ENCODE data around the gene TENM3.

Gene TENM3

DNA sequence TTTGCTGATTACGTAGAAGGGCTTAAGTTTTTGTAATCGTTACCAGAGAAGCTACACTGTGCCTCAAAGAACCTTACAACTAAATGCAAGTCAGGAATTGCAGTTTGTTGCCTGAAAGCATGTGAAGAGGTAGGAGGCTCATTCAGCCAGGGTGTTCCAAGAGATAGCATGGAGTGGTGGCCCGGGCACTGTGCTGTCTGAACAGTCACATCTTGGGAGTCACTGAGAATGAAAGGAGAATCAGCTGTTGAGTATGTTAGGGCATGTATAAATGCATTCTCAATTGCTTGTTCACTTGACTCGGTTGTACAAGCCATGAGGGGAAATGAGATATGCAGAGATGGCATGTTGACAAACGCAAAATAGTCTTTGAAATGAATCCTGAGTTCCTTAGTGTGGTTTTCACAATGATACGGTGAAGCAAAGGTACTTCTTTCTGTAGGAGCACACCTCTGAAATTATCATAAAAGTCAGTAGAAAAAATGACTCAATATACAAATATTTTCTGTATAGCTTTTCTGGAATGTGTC, 513.0 kb downstream of the TENM3 start:
- DNase-seq = no peak

DNA sequence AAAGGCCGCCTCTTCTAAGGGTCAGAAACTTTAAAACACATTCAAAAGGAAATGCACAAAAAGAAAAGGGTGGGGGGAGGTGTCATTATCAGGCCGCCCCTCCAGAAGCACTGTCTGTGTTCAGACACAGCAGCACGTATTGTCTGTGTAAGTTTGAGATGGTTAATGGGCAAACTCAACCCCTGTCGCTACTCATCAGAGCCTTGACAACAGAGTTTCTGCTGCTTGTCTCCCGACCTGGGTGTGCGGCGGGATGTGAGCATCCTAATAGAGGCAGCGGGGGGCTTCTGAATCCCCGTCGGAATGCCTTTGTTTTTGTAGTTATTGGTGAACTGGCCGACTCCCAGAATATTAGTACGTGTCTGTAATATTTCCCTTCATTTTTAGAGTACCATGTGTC, 515.1 kb downstream of the TENM3 start:
- no peak for DNase-seq

- no peak for DNase-seq
Observed at GRCh38 chr4:182760551-182761043, 517.4 kb downstream of the TENM3 start.

GRCh38 chr4:182764137-182764536, 520.9 kb downstream of the TENM3 start:
- no peak for DNase-seq

GRCh38 chr4:182764642-182765041, 521.4 kb downstream of the TENM3 start:
- DNase-seq = no peak

DNA sequence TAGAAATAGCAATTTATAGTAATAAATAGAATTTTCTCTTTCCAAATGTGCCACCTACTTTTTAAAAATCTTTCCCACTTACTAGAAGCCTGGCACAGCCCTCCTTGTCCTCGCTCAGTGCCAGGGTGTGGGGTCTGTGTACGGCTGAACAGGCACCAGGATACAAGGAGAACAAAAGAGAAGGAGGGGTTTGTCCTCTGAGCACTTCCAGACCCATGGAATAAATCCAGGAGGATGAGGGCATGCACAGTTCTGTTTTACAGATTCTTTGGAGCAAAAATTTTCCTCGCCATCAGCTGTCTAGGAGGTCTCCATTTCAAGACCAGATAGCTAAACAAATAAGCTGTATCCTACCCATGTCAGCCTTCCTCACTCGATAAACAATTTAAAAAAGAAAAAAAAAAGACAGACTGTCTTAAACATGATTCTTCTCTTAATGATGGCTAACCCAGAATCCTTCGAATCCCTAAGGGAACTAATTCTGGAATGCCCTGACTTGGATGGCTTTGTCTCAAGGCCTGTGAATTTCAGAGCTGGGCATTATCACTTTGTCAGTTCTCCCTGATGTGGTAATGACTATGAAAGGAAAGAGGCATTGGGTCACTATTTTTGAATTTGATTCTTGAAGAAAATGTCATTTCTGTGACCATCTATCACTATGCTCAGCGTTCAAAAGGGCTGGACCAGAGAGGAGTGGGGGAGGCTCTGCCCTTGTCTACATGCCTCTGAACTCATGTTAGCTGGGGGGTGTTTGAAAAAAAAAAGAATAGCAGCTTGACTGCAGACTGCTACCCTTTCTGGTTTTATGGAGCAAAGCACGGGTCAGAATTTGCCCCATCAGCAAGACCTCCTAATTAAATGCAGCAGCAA, 523.0 kb downstream of the TENM3 start:
- DNase-seq = no peak

- no peak for DNase-seq
Observed at GRCh38 chr4:182766857-182767250, 523.7 kb downstream of the TENM3 start.

DNA sequence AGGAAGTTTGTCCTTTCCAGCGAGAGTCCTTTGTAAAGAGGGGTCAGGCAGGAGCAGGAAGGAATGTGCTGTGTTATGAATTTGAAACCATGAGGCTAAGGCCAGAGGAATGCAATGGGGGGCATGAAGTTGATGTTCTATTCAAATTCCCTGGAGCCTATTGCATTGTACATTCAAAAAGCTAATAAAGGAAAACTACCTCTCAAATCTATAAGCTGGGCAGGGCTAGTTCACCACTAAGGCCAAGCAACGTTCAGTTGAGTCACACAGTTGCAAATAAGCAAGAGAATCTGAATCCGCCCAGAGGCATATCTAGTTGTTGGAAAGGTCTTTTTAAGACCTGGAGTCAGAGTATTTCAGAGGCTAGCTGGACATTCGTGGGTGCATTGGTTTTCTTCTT, 525.6 kb downstream of the TENM3 start:
- DNase-seq = no peak

DNA sequence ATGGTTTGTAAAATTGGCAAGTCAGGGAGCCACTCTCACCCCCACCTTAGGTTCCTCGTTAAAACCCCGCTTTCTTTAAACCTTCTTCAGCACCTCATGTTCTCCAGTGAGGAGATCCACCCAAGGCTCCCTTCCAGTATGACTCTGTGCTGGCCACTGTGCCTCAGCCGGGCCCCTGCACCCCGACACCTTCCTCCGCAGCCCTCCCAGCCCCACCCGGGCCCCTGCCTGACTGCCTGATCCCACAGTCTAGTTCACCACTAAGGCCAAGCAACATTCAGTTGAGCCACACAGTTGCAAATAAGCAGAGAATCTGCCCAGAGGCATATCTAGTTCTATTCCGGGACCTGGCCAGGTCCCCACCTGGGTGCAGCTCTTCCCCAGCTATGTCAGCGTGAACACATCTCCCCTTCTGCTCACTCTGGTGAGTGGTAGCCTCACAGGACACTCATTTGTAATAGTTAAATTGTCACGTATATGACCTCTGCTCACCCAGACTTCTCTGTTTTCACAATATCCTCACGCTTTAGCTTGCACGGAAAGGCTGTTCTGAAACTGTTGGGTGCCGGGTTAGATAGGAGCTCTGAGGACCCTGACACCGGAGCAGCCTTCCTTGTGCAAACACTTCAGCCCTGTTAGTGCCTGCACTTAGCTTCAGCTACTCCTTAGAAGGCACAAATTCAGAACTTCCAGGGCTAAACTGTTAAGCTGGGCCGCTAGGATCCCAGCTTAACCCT, 527.2 kb downstream of the TENM3 start:
- no peak for DNase-seq

GRCh38 chr4:182770996-182771514, 527.9 kb downstream of the TENM3 start:
- DNase-seq = no peak

GRCh38 chr4:182775075-182775474, 531.9 kb downstream of the TENM3 start:
- no peak for DNase-seq

- DNase-seq = no peak
Observed at GRCh38 chr4:182776376-182777105, 533.3 kb downstream of the TENM3 start.

GRCh38 chr4:182778222-182778982, 535.2 kb downstream of the TENM3 start:
- no peak for DNase-seq

DNA sequence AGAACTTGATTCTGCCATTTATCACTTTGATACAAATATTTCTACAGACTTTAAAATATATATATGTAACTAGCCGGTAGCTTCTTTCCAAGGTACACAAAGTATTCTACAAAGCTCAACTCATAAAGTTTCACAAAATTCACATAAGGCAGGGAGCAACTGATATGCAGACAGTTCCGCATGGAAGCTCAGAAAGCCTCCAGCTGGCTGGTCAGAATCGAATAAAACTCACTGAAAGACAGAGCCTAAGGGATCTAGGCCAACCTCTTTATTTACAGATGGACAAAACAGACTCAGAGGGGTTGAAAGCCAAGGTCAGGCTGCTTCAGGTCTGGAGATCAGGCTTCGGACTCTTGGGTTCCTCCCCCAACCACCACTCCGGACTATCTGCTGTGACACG, 543.8 kb downstream of the TENM3 start:
- no peak for DNase-seq

DNA sequence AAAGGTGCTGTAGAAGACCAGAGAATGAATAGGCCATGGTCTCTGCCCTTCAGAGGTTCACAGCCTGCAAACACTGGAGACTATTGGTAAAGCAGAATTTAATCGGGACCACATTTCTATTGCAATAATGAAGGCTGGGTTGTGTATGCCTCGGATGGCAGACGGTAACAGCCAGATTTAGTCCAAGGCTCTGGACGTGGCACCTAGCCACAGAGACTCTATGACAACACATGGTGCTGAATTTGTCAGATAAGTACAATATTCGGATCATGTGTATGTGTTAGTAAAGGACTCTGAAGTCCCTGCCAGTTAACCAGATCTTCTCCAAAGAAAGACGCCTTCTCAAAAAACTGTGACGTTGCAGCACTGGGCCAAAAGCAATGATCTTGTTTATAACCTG, 545.0 kb downstream of the TENM3 start:
- DNase-seq = no peak

- DNase-seq = no peak
Observed at GRCh38 chr4:182789529-182789928, 546.3 kb downstream of the TENM3 start.

GRCh38 chr4:182795446-182796238, 552.4 kb downstream of the TENM3 start:
- no peak for DNase-seq

DNA sequence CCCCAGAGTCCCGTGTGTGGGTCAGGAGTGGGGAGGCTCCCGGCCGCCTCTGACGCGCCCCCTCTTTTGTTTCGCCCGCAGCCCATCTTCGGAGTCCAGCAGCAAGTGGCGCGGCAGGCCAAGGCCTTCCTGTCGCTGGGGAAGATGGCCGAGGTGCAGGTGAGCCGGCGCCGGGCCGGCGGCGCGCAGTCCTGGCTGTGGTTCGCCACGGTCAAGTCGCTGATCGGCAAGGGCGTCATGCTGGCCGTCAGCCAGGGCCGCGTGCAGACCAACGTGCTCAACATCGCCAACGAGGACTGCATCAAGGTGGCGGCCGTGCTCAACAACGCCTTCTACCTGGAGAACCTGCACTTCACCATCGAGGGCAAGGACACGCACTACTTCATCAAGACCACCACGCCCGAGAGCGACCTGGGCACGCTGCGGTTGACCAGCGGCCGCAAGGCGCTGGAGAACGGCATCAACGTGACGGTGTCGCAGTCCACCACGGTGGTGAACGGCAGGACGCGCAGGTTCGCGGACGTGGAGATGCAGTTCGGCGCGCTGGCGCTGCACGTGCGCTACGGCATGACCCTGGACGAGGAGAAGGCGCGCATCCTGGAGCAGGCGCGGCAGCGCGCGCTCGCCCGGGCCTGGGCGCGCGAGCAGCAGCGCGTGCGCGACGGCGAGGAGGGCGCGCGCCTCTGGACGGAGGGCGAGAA, 556.5 kb downstream of the TENM3 start:
- no peak for DNase-seq

DNA sequence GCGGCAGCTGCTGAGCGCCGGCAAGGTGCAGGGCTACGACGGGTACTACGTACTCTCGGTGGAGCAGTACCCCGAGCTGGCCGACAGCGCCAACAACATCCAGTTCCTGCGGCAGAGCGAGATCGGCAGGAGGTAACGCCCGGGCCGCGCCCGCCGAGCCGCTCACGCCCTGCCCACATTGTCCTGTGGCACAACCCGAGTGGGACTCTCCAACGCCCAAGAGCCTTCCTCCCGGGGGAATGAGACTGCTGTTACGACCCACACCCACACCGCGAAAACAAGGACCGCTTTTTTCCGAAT, 557.0 kb downstream of the TENM3 start:
- DNase-seq = no peak

GRCh38 chr4:182801636-182802035, 558.4 kb downstream of the TENM3 start:
- DNase-seq = no peak

DNA sequence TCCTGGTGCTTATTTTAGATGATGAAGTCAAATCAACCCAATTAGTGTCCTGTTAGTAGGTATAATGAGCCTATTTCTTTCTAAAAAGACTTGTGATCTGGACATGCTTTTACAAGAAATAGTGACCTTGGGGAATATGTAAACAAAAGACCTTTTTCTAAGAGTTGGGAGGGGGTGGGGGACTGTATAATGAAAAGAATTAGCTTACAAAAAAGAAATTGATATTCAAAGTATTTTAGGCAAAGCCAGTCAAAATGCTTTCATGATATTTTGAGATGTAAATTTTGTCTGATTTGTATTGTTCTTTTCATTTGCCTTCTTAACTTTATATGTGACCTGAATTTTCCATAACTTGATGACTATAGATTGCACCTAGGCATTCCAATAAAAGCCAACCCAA, 559.4 kb downstream of the TENM3 start:
- DNase-seq = no peak

All from activated CD4-positive, alpha-beta T cell treated with anti-CD3 and anti-CD28 coated beads, Interleukin-2, amount 50 U/mL, for 1 hour (primary cell).